Neural cell (in vitro differentiated cells): ENCODE data around the gene MLLT3. TPM values are rescaled to one million over a fixed set of nuclear protein-coding genes. Genes with fewer than 3 reads are reported as not detected.

Experiments used
- H2AFZ ChIP-seq: fragments of 200-600, 300-800 bp; sonication (generic), shearing (Covaris generic); 2 replicates; pipeline ENCODE4 v1.6.0; 2014; ENCODE audit warnings: low read depth, mild to moderate bottlenecking, antibody characterized with exemption, low read length, moderate library complexity
- H3F3A ChIP-seq: fragments of 200-600 bp; shearing (Covaris generic); 2 replicates; pipeline ENCODE4 v1.6.1; 2016; ENCODE audit warnings: mild to moderate bottlenecking, moderate library complexity, mixed read lengths, antibody characterized with exemption, low read length; ENCODE audit not compliant: insufficient read depth, poor library complexity, severe bottlenecking
- H3K27ac ChIP-seq: fragments of 200-600, 300-800 bp; sonication (generic), shearing (Covaris generic); 2 replicates; pipeline ENCODE4 v1.5.1; 2014; ENCODE audit warnings: mild to moderate bottlenecking, low read length, moderate library complexity
- H3K27me3 ChIP-seq: fragments of 300-800, 200-600 bp; sonication (generic), shearing (Covaris generic); 2 replicates; pipeline ENCODE4 v1.6.0; 2014; ENCODE audit warnings: mild to moderate bottlenecking, low read depth, low read length, moderate library complexity; ENCODE audit not compliant: insufficient read depth
- H3K36me3 ChIP-seq: fragments of 300-800, 200-600 bp; sonication (generic), shearing (Covaris generic); 2 replicates; pipeline ENCODE4 v1.5.1; 2014; ENCODE audit warnings: mild to moderate bottlenecking, antibody characterized with exemption, low read length, moderate library complexity; ENCODE audit not compliant: insufficient read depth
- H3K4me2 ChIP-seq: fragments of 300-800, 200-600 bp; sonication (generic), shearing (Covaris generic); 2 replicates; pipeline ENCODE4 v1.6.0; 2014; ENCODE audit warnings: mild to moderate bottlenecking, low read length
- H3K4me3 ChIP-seq: fragments of 300-800, 200-600 bp; sonication (generic), shearing (Covaris generic); 2 replicates; pipeline ENCODE4 v1.5.1; 2014; ENCODE audit warnings: mild to moderate bottlenecking, low read length, moderate library complexity
- H3K79me2 ChIP-seq: fragments of 200-600 bp; shearing (Covaris generic); replicated peaks from 2 replicates; pipeline ENCODE4 v1.6.0; 2014; ENCODE audit warnings: mild to moderate bottlenecking, low read length, moderate library complexity; ENCODE audit not compliant: insufficient read depth
- H3K9ac ChIP-seq: fragments of 300-800, 200-600 bp; sonication (generic), shearing (Covaris generic); 2 replicates; pipeline ENCODE4 v1.6.1; 2016; ENCODE audit warnings: mild to moderate bottlenecking, low read length, mixed read lengths
- H3K9me2 ChIP-seq: fragments of 200-600 bp; shearing (Covaris generic); 2 replicates; pipeline ENCODE4 v1.6.1; 2016; ENCODE audit warnings: mild to moderate bottlenecking, low read length, mixed read lengths; ENCODE audit not compliant: insufficient read depth
- H3K9me3 ChIP-seq: fragments of 200-600, 300-800 bp; sonication (generic), shearing (Covaris generic); 2 replicates; pipeline ENCODE4 v1.6.1; 2016; ENCODE audit warnings: mild to moderate bottlenecking, mixed run types, low read length, moderate library complexity, mixed read lengths
- H4K20me1 ChIP-seq: fragments of 200-600 bp; shearing (Covaris generic); 2 replicates; pipeline ENCODE4 v1.6.1; 2016; ENCODE audit warnings: mild to moderate bottlenecking, mixed run types; ENCODE audit not compliant: insufficient read depth
- EP300 ChIP-seq: fragments of 450-650 bp; conservative IDR thresholded peaks from 2 replicates; pipeline ENCODE4 v1.6.1; 2014; ENCODE audit warnings: antibody characterized with exemption, mild to moderate bottlenecking, moderate library complexity; ENCODE audit not compliant: poor library complexity, severe bottlenecking
- EZH2 ChIP-seq: fragments of 200-600, 300-800 bp; shearing (Covaris generic), sonication (generic); IDR thresholded peaks from 2 replicates; pipeline ENCODE4 v1.6.1; 2014; ENCODE audit warnings: antibody characterized with exemption, low read length, borderline replicate concordance, mild to moderate bottlenecking; ENCODE audit not compliant: insufficient read depth, poor library complexity, severe bottlenecking
- MXI1 ChIP-seq: fragments of 450-650 bp; conservative IDR thresholded peaks from 2 replicates; pipeline ENCODE4 v1.6.1; 2014; ENCODE audit warnings: antibody characterized with exemption, mild to moderate bottlenecking; ENCODE audit not compliant: poor library complexity, severe bottlenecking
- POLR2AphosphoS5 ChIP-seq: IDR thresholded peaks from 2 replicates; pipeline ENCODE4 v1.6.1; 2012
- RAD21 ChIP-seq: fragments of 450-650 bp; conservative IDR thresholded peaks from 2 replicates; pipeline ENCODE4 v1.6.1; 2014; ENCODE audit warnings: antibody characterized with exemption, mild to moderate bottlenecking, moderate library complexity
- SMC3 ChIP-seq: fragments of 450-650 bp; conservative IDR thresholded peaks from 2 replicates; pipeline ENCODE4 v1.6.1; 2014; ENCODE audit warnings: antibody characterized with exemption, mild to moderate bottlenecking, moderate library complexity; ENCODE audit not compliant: poor library complexity
- TAF1 ChIP-seq: IDR thresholded peaks from 2 replicates; pipeline ENCODE4 v1.6.1; 2012; ENCODE audit warnings: low read depth
- polyA plus RNA-seq: library from polyadenylated mRNA; depleted of rRNA; stranded (reverse); fragments of >200 nt; gene quantifications from 2 replicates; pipeline ENCODE4 v1.2.3, GENCODE V29; 2014
- TF ChIP-seq, protein P1 (sequence below): fragments of 450-650 bp; IDR thresholded peaks from 2 replicates; pipeline ENCODE4 v1.5.1; 2014; ENCODE audit warnings: antibody characterized with exemption, mild to moderate bottlenecking, moderate library complexity; ENCODE audit not compliant: poor library complexity, severe bottlenecking
- TF ChIP-seq, protein P2 (sequence below): IDR thresholded peaks from 2 replicates; pipeline ENCODE4 v1.6.1; 2012; ENCODE audit warnings: borderline replicate concordance

The MLLT3 gene
- polyA plus RNA-seq, 1 donor from 2014 or later = 61.5 TPM

DNA sequence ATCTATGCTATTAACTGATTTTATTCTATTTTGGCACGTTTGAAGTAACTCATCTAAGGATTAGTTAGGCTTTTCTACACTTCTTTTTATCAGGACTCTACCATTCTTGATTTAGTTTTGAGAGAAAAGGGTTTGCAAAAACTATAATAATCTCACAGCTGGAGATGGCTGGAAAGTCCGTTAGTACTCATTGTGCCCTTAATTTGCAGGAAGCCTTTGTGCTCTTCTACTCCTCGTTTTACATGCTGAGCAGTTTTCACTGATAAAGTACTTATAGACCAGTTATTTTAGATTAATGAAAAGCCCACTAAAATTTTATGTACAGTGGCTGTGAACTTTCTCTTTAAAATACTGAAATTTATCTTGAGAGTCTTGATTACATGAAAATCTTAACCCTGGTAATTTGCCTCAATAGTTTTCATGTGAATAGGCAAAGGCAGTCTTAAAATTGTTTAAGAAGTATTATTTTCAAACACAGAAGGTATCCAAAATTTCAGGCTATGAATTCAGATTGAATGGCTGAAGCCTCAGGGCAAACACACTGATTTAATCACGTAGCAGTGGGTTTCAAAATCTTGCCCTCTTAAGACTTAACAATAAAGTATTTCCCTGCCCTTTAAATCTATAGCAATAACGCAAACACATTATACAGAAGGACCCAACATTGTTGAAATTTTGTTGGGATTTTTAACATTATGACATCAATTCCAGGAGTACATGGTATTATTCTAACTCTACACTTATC is 18.6 kb downstream of the MLLT3 start:
- Histone ChIP-seq H2AFZ (no peak overlapping the region), H3K79me2 (peaks cover 65% of the 10 kb centered on the region), H3K27ac (no peak overlapping the region), H3K9me3 (no peaks in the 10 kb centered on the region), H3K36me3 (no peaks in the 10 kb centered on the region), H3K9ac (no peak overlapping the region), H3K4me3 (no peak overlapping the region), H3K27me3 (no peaks in the 10 kb centered on the region), H4K20me1 (peaks cover 2% of the 10 kb centered on the region), H3K9me2 (no peaks in the 10 kb centered on the region), H3F3A (no peaks in the 10 kb centered on the region), H3K4me2 (no peak overlapping the region)
- TF ChIP-seq SMC3 = no peak
- TF ChIP-seq POLR2AphosphoS5 = no peak
- TF ChIP-seq RAD21 = no peak
- TF ChIP-seq EZH2 = no peak
- TF ChIP-seq, protein P1, sequence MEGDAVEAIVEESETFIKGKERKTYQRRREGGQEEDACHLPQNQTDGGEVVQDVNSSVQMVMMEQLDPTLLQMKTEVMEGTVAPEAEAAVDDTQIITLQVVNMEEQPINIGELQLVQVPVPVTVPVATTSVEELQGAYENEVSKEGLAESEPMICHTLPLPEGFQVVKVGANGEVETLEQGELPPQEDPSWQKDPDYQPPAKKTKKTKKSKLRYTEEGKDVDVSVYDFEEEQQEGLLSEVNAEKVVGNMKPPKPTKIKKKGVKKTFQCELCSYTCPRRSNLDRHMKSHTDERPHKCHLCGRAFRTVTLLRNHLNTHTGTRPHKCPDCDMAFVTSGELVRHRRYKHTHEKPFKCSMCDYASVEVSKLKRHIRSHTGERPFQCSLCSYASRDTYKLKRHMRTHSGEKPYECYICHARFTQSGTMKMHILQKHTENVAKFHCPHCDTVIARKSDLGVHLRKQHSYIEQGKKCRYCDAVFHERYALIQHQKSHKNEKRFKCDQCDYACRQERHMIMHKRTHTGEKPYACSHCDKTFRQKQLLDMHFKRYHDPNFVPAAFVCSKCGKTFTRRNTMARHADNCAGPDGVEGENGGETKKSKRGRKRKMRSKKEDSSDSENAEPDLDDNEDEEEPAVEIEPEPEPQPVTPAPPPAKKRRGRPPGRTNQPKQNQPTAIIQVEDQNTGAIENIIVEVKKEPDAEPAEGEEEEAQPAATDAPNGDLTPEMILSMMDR = no peak
- TF ChIP-seq MXI1 = no peak
- TF ChIP-seq, protein P2, sequence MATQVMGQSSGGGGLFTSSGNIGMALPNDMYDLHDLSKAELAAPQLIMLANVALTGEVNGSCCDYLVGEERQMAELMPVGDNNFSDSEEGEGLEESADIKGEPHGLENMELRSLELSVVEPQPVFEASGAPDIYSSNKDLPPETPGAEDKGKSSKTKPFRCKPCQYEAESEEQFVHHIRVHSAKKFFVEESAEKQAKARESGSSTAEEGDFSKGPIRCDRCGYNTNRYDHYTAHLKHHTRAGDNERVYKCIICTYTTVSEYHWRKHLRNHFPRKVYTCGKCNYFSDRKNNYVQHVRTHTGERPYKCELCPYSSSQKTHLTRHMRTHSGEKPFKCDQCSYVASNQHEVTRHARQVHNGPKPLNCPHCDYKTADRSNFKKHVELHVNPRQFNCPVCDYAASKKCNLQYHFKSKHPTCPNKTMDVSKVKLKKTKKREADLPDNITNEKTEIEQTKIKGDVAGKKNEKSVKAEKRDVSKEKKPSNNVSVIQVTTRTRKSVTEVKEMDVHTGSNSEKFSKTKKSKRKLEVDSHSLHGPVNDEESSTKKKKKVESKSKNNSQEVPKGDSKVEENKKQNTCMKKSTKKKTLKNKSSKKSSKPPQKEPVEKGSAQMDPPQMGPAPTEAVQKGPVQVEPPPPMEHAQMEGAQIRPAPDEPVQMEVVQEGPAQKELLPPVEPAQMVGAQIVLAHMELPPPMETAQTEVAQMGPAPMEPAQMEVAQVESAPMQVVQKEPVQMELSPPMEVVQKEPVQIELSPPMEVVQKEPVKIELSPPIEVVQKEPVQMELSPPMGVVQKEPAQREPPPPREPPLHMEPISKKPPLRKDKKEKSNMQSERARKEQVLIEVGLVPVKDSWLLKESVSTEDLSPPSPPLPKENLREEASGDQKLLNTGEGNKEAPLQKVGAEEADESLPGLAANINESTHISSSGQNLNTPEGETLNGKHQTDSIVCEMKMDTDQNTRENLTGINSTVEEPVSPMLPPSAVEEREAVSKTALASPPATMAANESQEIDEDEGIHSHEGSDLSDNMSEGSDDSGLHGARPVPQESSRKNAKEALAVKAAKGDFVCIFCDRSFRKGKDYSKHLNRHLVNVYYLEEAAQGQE = no peak
- no peak for TF ChIP-seq EP300
- no peak for TF ChIP-seq TAF1

DNA sequence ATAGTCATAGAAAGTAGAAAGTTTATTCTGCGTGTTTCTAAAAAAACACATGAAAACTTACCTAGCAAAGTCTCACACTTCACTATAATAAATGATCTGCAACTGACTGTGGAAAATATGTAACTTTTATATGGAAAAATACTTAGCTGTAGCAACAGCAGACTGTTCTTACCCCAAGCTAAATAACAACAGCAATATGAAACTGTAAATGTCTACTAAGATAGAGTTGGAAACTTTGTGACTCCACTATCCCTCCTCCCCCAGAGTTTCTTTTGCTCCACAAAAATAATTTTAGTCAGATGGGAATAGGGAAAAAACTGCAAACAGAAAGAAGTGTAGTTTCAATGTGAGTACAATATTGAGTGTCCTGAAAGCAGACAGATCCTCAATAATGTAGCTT is 21.0 kb downstream of the MLLT3 start:
- no peak overlapping the region for H3K4me2 ChIP-seq

More for the DNA sequence above, 21.0 kb downstream of the MLLT3 start:
- Histone ChIP-seq H4K20me1 (peaks cover 2% of the 10 kb centered on the region), H3K27me3 (no peaks in the 10 kb centered on the region), H3K4me3 (no peak overlapping the region), H3K27ac (no peak overlapping the region), H3K36me3 (no peaks in the 10 kb centered on the region), H3K9ac (no peak overlapping the region), H3K9me2 (no peaks in the 10 kb centered on the region), H3F3A (no peaks in the 10 kb centered on the region), H3K79me2 (peaks cover 58% of the 10 kb centered on the region), H3K9me3 (no peaks in the 10 kb centered on the region), H2AFZ (no peak overlapping the region)
- no peak for TF ChIP-seq POLR2AphosphoS5
- no peak for TF ChIP-seq TAF1
- TF ChIP-seq, protein P1 = no peak
- TF ChIP-seq, protein P2 = no peak
- no peak for TF ChIP-seq SMC3
- no peak for TF ChIP-seq RAD21
- TF ChIP-seq MXI1 = no peak
- no peak for TF ChIP-seq EP300
- no peak for TF ChIP-seq EZH2
